ENCODE measurements around the gene MYL12B.

The MYL12B gene

GRCh38 chr18:3297025-3297984 lies 35.4 kb downstream of the MYL12B start (continued):
- TF ChIP-seq ZNF280C (tag by site-specific recombination; IDR thresholded peaks at IDR 0.05), result no peak
- TF ChIP-seq ZNF837 (tag by site-specific recombination; IDR thresholded peaks at IDR 0.05), result no peak
- no peak for TF ChIP-seq ZBTB49 (tag by site-specific recombination; IDR thresholded peaks at IDR 0.05; ENCODE audit: low read depth)
- peak; percentile 47 for TF ChIP-seq ZNF654 (tag by site-specific recombination; IDR thresholded peaks at IDR 0.05; ENCODE audit: low read depth)
- TF ChIP-seq ZBTB44 (tag by site-specific recombination; IDR thresholded peaks at IDR 0.05), result 0 out of 2 replicates have a peak, but pooled peaks have one; percentile 7
- peak; percentile 62; the same call in 1 of the 2 replicates for TF ChIP-seq ZNF391 (tag by site-specific recombination; IDR thresholded peaks at IDR 0.05; ENCODE audit: borderline replicate concordance, low read depth)
- TF ChIP-seq ZNF214 (tag by site-specific recombination; IDR thresholded peaks at IDR 0.05; ENCODE audit: borderline replicate concordance), result no peak
- TF ChIP-seq TRIM28 (IDR thresholded peaks at IDR 0.05; ENCODE audit: borderline replicate concordance, low read length), result no peak
- TF ChIP-seq ZNF514 (tag by site-specific recombination; IDR thresholded peaks at IDR 0.05), result no peak
- TF ChIP-seq ZNF398 (tag by site-specific recombination; IDR thresholded peaks at IDR 0.05), result peak; percentile 80
- TF ChIP-seq ZBTB6 (tag by site-specific recombination; IDR thresholded peaks at IDR 0.05), result no peak
- no peak for TF ChIP-seq ZNF146 (tag by site-specific recombination; IDR thresholded peaks at IDR 0.05)
- peak; percentile 68; the same call in 1 of the 2 replicates for TF ChIP-seq INSM2 (tag by site-specific recombination; IDR thresholded peaks at IDR 0.05)
- no peak for TF ChIP-seq ZNF175 (tag by site-specific recombination; IDR thresholded peaks at IDR 0.05)
- no peak for TF ChIP-seq ZNF785 (tag by site-specific recombination; IDR thresholded peaks at IDR 0.05)
- peak; percentile 56; the same call in 1 of the 2 replicates for TF ChIP-seq ATF2 (tag by site-specific recombination; IDR thresholded peaks at IDR 0.05; ENCODE audit: low read depth)
- TF ChIP-seq ZNF169 (tag by site-specific recombination; IDR thresholded peaks at IDR 0.05), result no peak
- peak; percentile 84 for TF ChIP-seq KLF16 (tag by site-specific recombination; IDR thresholded peaks at IDR 0.05)
- TF ChIP-seq KLF10 (tag by site-specific recombination; IDR thresholded peaks at IDR 0.05), result no peak
- TF ChIP-seq ZNF560 (tag by site-specific recombination; IDR thresholded peaks at IDR 0.05; ENCODE audit: borderline replicate concordance), result no peak
- peak; percentile 81; the same call in 1 of the 2 replicates for TF ChIP-seq ZNF350 (tag by site-specific recombination; IDR thresholded peaks at IDR 0.05)
- no peak for TF ChIP-seq ZNF155 (tag by site-specific recombination; IDR thresholded peaks at IDR 0.05)
- TF ChIP-seq ZNF76 (tag by site-specific recombination; IDR thresholded peaks at IDR 0.05; ENCODE audit: borderline replicate concordance, low read depth), result peak; percentile 48; the same call in 1 of the 2 replicates
- no peak for TF ChIP-seq SCRT1 (tag by site-specific recombination; IDR thresholded peaks at IDR 0.05; ENCODE audit: borderline replicate concordance)
- 0 out of 2 replicates have a peak, but pooled peaks have one; percentile 12 for TF ChIP-seq WT1 (tag by site-specific recombination; IDR thresholded peaks at IDR 0.05)

Data from HEK293 (cell line).